ENCODE results near the gene WDR55. TPM values are rescaled to one million over a fixed set of nuclear protein-coding genes. Genes with fewer than 3 reads are reported as not detected.
A peak's percentile ranks its signal among the peaks of the same experiment; 100 is the strongest.

The WDR55 gene
- total and polyA plus RNA-seq, 2 of the 13 experiments (the other 11 are each of a cell fraction or from before 2014, with no cell fraction given) = 17.7 to 18.2 TPM

GRCh38 chr5:140664359-140665119 is at the start of gene WDR55 (continued):
- TF ChIP-seq, protein P1, sequence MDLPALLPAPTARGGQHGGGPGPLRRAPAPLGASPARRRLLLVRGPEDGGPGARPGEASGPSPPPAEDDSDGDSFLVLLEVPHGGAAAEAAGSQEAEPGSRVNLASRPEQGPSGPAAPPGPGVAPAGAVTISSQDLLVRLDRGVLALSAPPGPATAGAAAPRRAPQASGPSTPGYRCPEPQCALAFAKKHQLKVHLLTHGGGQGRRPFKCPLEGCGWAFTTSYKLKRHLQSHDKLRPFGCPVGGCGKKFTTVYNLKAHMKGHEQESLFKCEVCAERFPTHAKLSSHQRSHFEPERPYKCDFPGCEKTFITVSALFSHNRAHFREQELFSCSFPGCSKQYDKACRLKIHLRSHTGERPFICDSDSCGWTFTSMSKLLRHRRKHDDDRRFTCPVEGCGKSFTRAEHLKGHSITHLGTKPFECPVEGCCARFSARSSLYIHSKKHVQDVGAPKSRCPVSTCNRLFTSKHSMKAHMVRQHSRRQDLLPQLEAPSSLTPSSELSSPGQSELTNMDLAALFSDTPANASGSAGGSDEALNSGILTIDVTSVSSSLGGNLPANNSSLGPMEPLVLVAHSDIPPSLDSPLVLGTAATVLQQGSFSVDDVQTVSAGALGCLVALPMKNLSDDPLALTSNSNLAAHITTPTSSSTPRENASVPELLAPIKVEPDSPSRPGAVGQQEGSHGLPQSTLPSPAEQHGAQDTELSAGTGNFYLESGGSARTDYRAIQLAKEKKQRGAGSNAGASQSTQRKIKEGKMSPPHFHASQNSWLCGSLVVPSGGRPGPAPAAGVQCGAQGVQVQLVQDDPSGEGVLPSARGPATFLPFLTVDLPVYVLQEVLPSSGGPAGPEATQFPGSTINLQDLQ (CRISPR knock-in tag; IDR thresholded peaks at IDR 0.05) = 0 out of 2 replicates have a peak, but pooled peaks have one; percentile 51
- 0 out of 2 replicates have a peak, but pooled peaks have one; percentile 11 for TF ChIP-seq NR2F6 (IDR thresholded peaks at IDR 0.05)
- TF ChIP-seq NR2F6 (CRISPR knock-in tag; IDR thresholded peaks at IDR 0.05) = peak; percentile 49; the same call in 1 of the 2 replicates
- TF ChIP-seq RFX5 (IDR thresholded peaks at IDR 0.05; ENCODE audit: low read depth, low read length) = no peak
- TF ChIP-seq CBFB (CRISPR knock-in tag; IDR thresholded peaks at IDR 0.05) = peak; percentile 74
- peak; percentile 79 for TF ChIP-seq REPIN1 (CRISPR knock-in tag; IDR thresholded peaks at IDR 0.05; ENCODE audit: borderline replicate concordance, low read depth)
- TF ChIP-seq, protein P2, sequence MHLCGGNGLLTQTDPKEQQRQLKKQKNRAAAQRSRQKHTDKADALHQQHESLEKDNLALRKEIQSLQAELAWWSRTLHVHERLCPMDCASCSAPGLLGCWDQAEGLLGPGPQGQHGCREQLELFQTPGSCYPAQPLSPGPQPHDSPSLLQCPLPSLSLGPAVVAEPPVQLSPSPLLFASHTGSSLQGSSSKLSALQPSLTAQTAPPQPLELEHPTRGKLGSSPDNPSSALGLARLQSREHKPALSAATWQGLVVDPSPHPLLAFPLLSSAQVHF (CRISPR knock-in tag; IDR thresholded peaks at IDR 0.05) = peak; percentile 51; the same call in 1 of the 2 replicates
- TF ChIP-seq DR1 (CRISPR knock-in tag; IDR thresholded peaks at IDR 0.05) = peak; percentile 31; the same call in 1 of the 2 replicates
- peak; percentile 76; the same call in 1 of the 2 replicates for TF ChIP-seq MYC (CRISPR knock-in tag; IDR thresholded peaks at IDR 0.05; ENCODE audit: borderline replicate concordance)
- TF ChIP-seq, protein P3, sequence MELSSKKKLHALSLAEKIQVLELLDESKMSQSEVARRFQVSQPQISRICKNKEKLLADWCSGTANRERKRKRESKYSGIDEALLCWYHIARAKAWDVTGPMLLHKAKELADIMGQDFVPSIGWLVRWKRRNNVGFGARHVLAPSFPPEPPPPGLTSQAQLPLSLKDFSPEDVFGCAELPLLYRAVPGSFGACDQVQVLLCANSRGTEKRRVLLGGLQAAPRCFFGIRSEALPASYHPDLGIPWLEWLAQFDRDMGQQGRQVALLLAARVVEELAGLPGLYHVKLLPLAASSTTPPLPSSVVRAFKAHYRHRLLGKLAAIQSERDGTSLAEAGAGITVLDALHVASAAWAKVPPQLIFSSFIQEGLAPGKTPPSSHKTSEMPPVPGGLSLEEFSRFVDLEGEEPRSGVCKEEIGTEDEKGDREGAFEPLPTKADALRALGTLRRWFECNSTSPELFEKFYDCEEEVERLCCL (CRISPR knock-in tag; IDR thresholded peaks at IDR 0.05; ENCODE audit: borderline replicate concordance) = peak; percentile 42; the same call in 1 of the 2 replicates
- TF ChIP-seq, protein P4, sequence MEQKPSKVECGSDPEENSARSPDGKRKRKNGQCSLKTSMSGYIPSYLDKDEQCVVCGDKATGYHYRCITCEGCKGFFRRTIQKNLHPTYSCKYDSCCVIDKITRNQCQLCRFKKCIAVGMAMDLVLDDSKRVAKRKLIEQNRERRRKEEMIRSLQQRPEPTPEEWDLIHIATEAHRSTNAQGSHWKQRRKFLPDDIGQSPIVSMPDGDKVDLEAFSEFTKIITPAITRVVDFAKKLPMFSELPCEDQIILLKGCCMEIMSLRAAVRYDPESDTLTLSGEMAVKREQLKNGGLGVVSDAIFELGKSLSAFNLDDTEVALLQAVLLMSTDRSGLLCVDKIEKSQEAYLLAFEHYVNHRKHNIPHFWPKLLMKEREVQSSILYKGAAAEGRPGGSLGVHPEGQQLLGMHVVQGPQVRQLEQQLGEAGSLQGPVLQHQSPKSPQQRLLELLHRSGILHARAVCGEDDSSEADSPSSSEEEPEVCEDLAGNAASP (CRISPR knock-in tag; IDR thresholded peaks at IDR 0.05; ENCODE audit: borderline replicate concordance) = peak; percentile 99
- peak; percentile 68; the same call in 1 of the 2 replicates for TF ChIP-seq TSC22D2 (CRISPR knock-in tag; IDR thresholded peaks at IDR 0.05; ENCODE audit: borderline replicate concordance)
- TF ChIP-seq RERE (CRISPR knock-in tag; IDR thresholded peaks at IDR 0.05; ENCODE audit: low read depth) = 0 out of 2 replicates have a peak, but pooled peaks have one; percentile 25
- no peak for TF ChIP-seq PAF1 (CRISPR knock-in tag; IDR thresholded peaks at IDR 0.05)
- 0 out of 2 replicates have a peak, but pooled peaks have one; percentile 13 for TF ChIP-seq ARID2 (CRISPR knock-in tag; IDR thresholded peaks at IDR 0.05; ENCODE audit: borderline replicate concordance)
- peak; percentile 76 for TF ChIP-seq BORCS8-MEF2B (CRISPR knock-in tag; IDR thresholded peaks at IDR 0.05)
- TF ChIP-seq FOXC1 (CRISPR knock-in tag; IDR thresholded peaks at IDR 0.05; ENCODE audit: borderline replicate concordance) = no peak

All from HepG2 (cell line).